H1 (cell line): Measurements from ENCODE around the gene EIF3B. TPM values are rescaled to one million over a fixed set of nuclear protein-coding genes. Genes with fewer than 3 reads are reported as not detected.

Experiments
- CHD1 ChIP-seq: IDR thresholded peaks from 2 replicates; pipeline ENCODE4 v1.6.1; 2012; ENCODE audit warnings: low read depth, low read length, improper control_type of control experiment
- GTF2F1 ChIP-seq: IDR thresholded peaks from 2 replicates; pipeline ENCODE4 v1.6.1; 2012; ENCODE audit warnings: low read depth, low read length, improper control_type of control experiment, borderline replicate concordance
- SIRT6 ChIP-seq: IDR thresholded peaks from one replicate; pipeline ENCODE4 v1.7.1; 2012; ENCODE audit warnings: low read length, inconsistent platforms
- SP2 ChIP-seq: IDR thresholded peaks from 2 replicates; pipeline ENCODE4 v1.6.1; 2012; ENCODE audit warnings: mild to moderate bottlenecking, low read length, inconsistent platforms
- TCF12 ChIP-seq: IDR thresholded peaks from 2 replicates; pipeline ENCODE4 v1.6.1; 2011; ENCODE audit warnings: low read depth, mild to moderate bottlenecking, low read length
- polyA plus RNA-seq, 7 experiments: library from polyadenylated mRNA; depleted of rRNA in 3 of 7; stranded (reverse) in 5 of 7; unstranded in 2 of 7; fragments of >200 nt in 5 of 7; fragments of 200-250 nt in 2 of 7; gene quantifications; 1 replicate in 5 of 7; 2 replicates in 1 of 7; 4 replicates in 1 of 7; pipeline versions ENCODE4 v1.2.1 to v1.2.3, GENCODE V29; 2011 to 2013; ENCODE audit warnings: missing spikeins in 2 of 7, mixed read lengths in 2 of 7
- total RNA-seq: library from RNA; stranded (reverse); fragmentation: NEBNext Ultra II Directional; extraction: Animal tissue kit (Norgen Biotek cat#: 25700); gene quantifications from 2 replicates; pipeline ENCODE4 v1.2.1, GENCODE V29; 2021
- TF ChIP-seq, protein P1 (sequence below): IDR thresholded peaks from 2 replicates; pipeline ENCODE4 v1.6.1; 2012; ENCODE audit warnings: inconsistent platforms

EIF3B gene
- total and polyA plus RNA-seq, 2 of the 8 experiments (the other 6 are each of a cell fraction or from before 2014, with no cell fraction given) = 167 to 316 TPM

DNA sequence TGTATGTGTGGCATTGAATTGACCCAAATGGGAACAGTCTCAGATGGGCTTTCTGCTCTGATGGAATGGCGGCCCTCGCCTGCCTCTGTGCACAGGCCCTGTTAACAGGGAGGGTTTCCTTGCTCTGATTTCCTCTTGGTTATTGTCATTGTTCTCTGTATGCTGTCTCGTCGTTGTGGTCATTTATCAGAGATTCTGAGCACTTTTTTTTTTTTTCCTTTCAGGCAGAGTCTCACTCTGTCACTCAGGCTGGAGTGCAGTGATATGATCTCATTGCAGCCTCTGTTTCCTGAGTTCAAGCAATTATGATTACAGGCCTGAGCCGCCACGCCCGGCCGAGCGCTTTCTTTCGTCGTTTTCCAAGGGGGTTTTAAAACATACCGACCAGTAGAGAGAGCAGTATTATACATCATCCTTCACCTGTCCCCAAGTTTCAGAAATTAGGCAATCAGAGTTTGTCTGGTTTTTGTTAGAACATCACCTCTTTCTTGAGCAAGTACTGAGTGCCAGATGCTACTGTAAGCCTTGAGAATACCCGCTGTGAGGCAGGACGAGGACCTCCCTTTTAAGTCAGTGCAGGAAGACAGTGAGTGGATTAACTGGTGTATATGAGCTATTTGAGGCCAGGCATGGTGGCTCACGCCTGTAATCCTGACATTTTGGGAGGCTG, 55.3 kb downstream of the EIF3B start (continued):
- TF ChIP-seq CHD1 (no peak), TCF12 (no peak), SP2 (no peak), SIRT6 (no peak), GTF2F1 (no peak)
- TF ChIP-seq, protein P1, sequence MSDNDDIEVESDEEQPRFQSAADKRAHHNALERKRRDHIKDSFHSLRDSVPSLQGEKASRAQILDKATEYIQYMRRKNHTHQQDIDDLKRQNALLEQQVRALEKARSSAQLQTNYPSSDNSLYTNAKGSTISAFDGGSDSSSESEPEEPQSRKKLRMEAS = no peak
- TF ChIP-seq, all 59 proteins: peak for 0
